Endothelial cell of umbilical vein (primary cell): Measurements from ENCODE around the gene ZER1. TPM values are rescaled to one million over a fixed set of nuclear protein-coding genes. Genes with fewer than 3 reads are reported as not detected.

Experiments
- BruUV-seq: library from RNA; stranded (reverse); fragments of 400-500 nt; replicated peaks from 2 replicates; lab custom pipeline; 2021; lab: Mats Ljungman, UMichigan
- CTCF ChIA-PET: fragments of 300-600, 350-600 bp; sonication (Branson Sonifier 250); formaldehyde crosslinking; loops from one replicate; lab custom pipeline; 2021; ENCODE audit warnings: antibody characterized with exemption, inconsistent platforms; lab: Charles Lee
- POLR2A ChIA-PET: fragments of 300-600, 350-600 bp; sonication (Branson Sonifier 250); formaldehyde crosslinking; loops from one replicate; lab custom pipeline; 2021; ENCODE audit warnings: antibody characterized with exemption, inconsistent platforms; lab: Charles Lee
- DNase-seq: peaks from one replicate; pipeline ENCODE4 v3.0.0-alpha.2; 2011; ENCODE audit warnings: low read depth, low spot score
- FAIRE-seq: peaks from 2 replicates; lab custom pipeline; 2011; peaks lifted over from hg19 to GRCh38; lab: Jason Lieb, UNC
- H2AFZ ChIP-seq: 2 replicates; pipeline ENCODE4 v1.6.0; 2012; ENCODE audit warnings: low read depth, low read length, control low read depth, inconsistent platforms
- H3K27ac ChIP-seq: 2 replicates; pipeline ENCODE4 v1.5.1; 2011; ENCODE audit warnings: low read depth, mild to moderate bottlenecking, control low read depth, low read length, moderate library complexity; ENCODE audit not compliant: insufficient read depth
- H3K27me3 ChIP-seq, 2 experiments: 2 replicates each; pipeline versions ENCODE4 v1.6.0 to v1.6.1; 2011; ENCODE audit warnings: low read length in 2 of 2, mixed read lengths in 1 of 2; ENCODE audit not compliant: control insufficient read depth in 2 of 2, insufficient read depth in 2 of 2
- H3K36me3 ChIP-seq, 2 experiments: 2 replicates in 1 of 2; 3 replicates in 1 of 2; pipeline ENCODE4 v1.5.1; 2011; ENCODE audit warnings: low read length in 2 of 2, mild to moderate bottlenecking in 1 of 2, moderate library complexity in 1 of 2; ENCODE audit not compliant: control insufficient read depth in 2 of 2, insufficient read depth in 2 of 2; ENCODE audit errors: extremely low read depth in 1 of 2
- H3K4me1 ChIP-seq: 3 replicates; pipeline ENCODE4 v1.5.1; 2011; ENCODE audit warnings: mild to moderate bottlenecking, low read length; ENCODE audit not compliant: control insufficient read depth, insufficient read depth; ENCODE audit errors: extremely low read depth
- H3K4me2 ChIP-seq: 2 replicates; pipeline ENCODE4 v1.6.1; 2011; ENCODE audit warnings: low read length, control low read depth, mixed read lengths; ENCODE audit not compliant: insufficient read depth
- H3K4me3 ChIP-seq, 3 experiments: fragments of 200-600 bp in 1 of 3; sonication (generic), shearing (Covaris generic) in 1 of 3; replicated peaks in 1 of 3; 2 replicates each; pipeline ENCODE4 v1.5.1; 2011 to 2016; ENCODE audit warnings: control low read depth in 3 of 3, low read length in 3 of 3, mild to moderate bottlenecking in 2 of 3, inconsistent platforms in 1 of 3, low read depth in 1 of 3, moderate library complexity in 1 of 3; ENCODE audit not compliant: insufficient read depth in 1 of 3
- H3K79me2 ChIP-seq: 2 replicates; pipeline ENCODE4 v1.6.0; 2012; ENCODE audit warnings: low read length, inconsistent platforms; ENCODE audit not compliant: control insufficient read depth, insufficient read depth
- H3K9ac ChIP-seq: replicated peaks from 2 replicates; pipeline ENCODE3; 2011; ENCODE audit warnings: low read length, control low read depth; ENCODE audit not compliant: insufficient read depth; ENCODE audit errors: extremely low read depth
- H3K9me1 ChIP-seq: replicated peaks from 3 replicates; pipeline ENCODE4 v1.6.0; 2011; ENCODE audit warnings: mild to moderate bottlenecking, low read length; ENCODE audit not compliant: control insufficient read depth, insufficient read depth; ENCODE audit errors: extremely low read depth
- H3K9me3 ChIP-seq: replicated peaks from 2 replicates; pipeline ENCODE4 v1.5.1; 2012; ENCODE audit warnings: low read length, inconsistent platforms; ENCODE audit not compliant: control insufficient read depth, insufficient read depth
- H4K20me1 ChIP-seq: replicated peaks from 2 replicates; pipeline ENCODE3; 2011; ENCODE audit warnings: mild to moderate bottlenecking, low read length; ENCODE audit not compliant: control insufficient read depth, insufficient read depth; ENCODE audit errors: extremely low read depth
- CTCF ChIP-seq, 2 donors: IDR thresholded peaks; 1 replicate in 1 of 2; 2 replicates in 1 of 2; pipeline ENCODE4 v1.5.1; 2011; ENCODE audit warnings: low read length in 2 of 2, mild to moderate bottlenecking in 2 of 2, moderate library complexity in 2 of 2, control low read depth in 1 of 2, inconsistent platforms in 1 of 2, low read depth in 1 of 2; ENCODE audit not compliant: insufficient read depth in 1 of 2; ENCODE audit errors: extremely low read depth in 1 of 2
- EZH2 ChIP-seq: IDR thresholded peaks from 2 replicates; pipeline ENCODE4 v1.6.1; 2012; ENCODE audit warnings: borderline replicate concordance, low read depth, mild to moderate bottlenecking, moderate library complexity, low read length, inconsistent platforms; ENCODE audit not compliant: severe bottlenecking
- FOS ChIP-seq: IDR thresholded peaks from 2 replicates; pipeline ENCODE4 v1.6.1; 2011; ENCODE audit warnings: mild to moderate bottlenecking, low read length, moderate library complexity, borderline replicate concordance; ENCODE audit not compliant: insufficient read depth
- GATA2 ChIP-seq: IDR thresholded peaks from 2 replicates; pipeline ENCODE4 v1.7.0; 2011; ENCODE audit warnings: low read depth, mild to moderate bottlenecking, moderate library complexity, mixed read lengths, low read length; ENCODE audit not compliant: insufficient read length, insufficient read depth
- JUN ChIP-seq: IDR thresholded peaks from 2 replicates; pipeline ENCODE4 v1.6.1; 2011; ENCODE audit warnings: borderline replicate concordance, low read depth; ENCODE audit not compliant: insufficient read length, insufficient read depth
- MAX ChIP-seq: IDR thresholded peaks from 2 replicates; pipeline ENCODE4 v1.6.1; 2011; ENCODE audit not compliant: insufficient read depth, insufficient read length
- MYC ChIP-seq: IDR thresholded peaks from one replicate; pipeline ENCODE4 v1.6.1; 2011; ENCODE audit warnings: mild to moderate bottlenecking, low read depth, low read length
- POLR2A ChIP-seq: IDR thresholded peaks from 2 replicates; pipeline ENCODE4 v1.6.1; 2012; ENCODE audit warnings: low read depth, mild to moderate bottlenecking, control low read depth, low read length
- POLR2AphosphoS5 ChIP-seq: IDR thresholded peaks from 2 replicates; pipeline ENCODE4 v1.6.1; 2012; ENCODE audit warnings: low read depth, mild to moderate bottlenecking, control low read depth, low read length, moderate library complexity; ENCODE audit not compliant: insufficient read depth
- dilution Hi-C: fragments of 300-500 bp; cut with MboI; formaldehyde crosslinking; loops from one replicate; pipeline ENCODE4 v1.15.0; 2019; ENCODE audit warnings: low sequenced_read_pairs; ENCODE audit not compliant: extremely low pct_ligation_motif_present
- intact Hi-C: fragments of 100-400 bp; cut with micrococcal nuclease; formaldehyde crosslinking; loops from one replicate; pipeline ENCODE4 v1.10.0; 2022
- polyA plus RNA-seq, 4 experiments: library from polyadenylated mRNA; depleted of rRNA in 3 of 4; stranded (reverse) in 3 of 4; unstranded in 1 of 4; fragments of >200 nt; gene quantifications; 2 replicates each; pipeline versions ENCODE4 v1.2.1 to v1.2.3, GENCODE V29; 2011 to 2012; ENCODE audit warnings: missing spikeins in 1 of 4
- total RNA-seq: library from RNA; stranded (reverse); gene quantifications from 2 replicates; pipeline ENCODE4 v1.2.3, GENCODE V29; 2021

The ZER1 gene
- total and polyA plus RNA-seq, 2 donors (not counting 3 experiments of a cell fraction or from before 2014, with no cell fraction given) = 23.0 to 29.9 TPM

GRCh38 chr9:128716581-128717254 is 55.0 kb downstream of the ZER1 start:
- FAIRE-seq (no peak), DNase-seq (no peak)
- ChIA-PET POLR2A (interaction anchor here (0.7 kb wide), 2 partner anchors 11 to 13 kb away, joined by 6 read pairs; no protein-coding TSS in a partner anchor), CTCF (no interaction called here)
- H3K79me2 ChIP-seq = no peaks in the 10 kb centered on the region
- H3K4me3 ChIP-seq = no peak overlapping the region
- intact Hi-C loops = no loop called here
- dilution Hi-C loops = no loop called here
- H3K27ac ChIP-seq = no peak overlapping the region
- H3K36me3 ChIP-seq = peaks cover 2 to 24% of the 10 kb centered on the region in 2 experiments
- H3K4me1 ChIP-seq = no peaks in the 10 kb centered on the region
- H3K27me3 ChIP-seq = no peaks in the 10 kb centered on the region
- no peaks in the 10 kb centered on the region for H3K9me3 ChIP-seq
- TF ChIP-seq CTCF (IDR thresholded peaks at IDR 0.05; ENCODE audit: extremely low read depth in 1 of 2, insufficient read depth in 1 of 2, low read depth in 1 of 2, low read length in 2 of 2) (no peak), EZH2 (no peak), MYC (no peak)
- no TSS peak for BruUV-seq
- H4K20me1 ChIP-seq = no peaks in the 10 kb centered on the region
- H3K9me1 ChIP-seq = no peaks in the 10 kb centered on the region
- H3K9ac ChIP-seq = no peak overlapping the region
- no peak overlapping the region for H3K4me2 ChIP-seq
- H2AFZ ChIP-seq = no peak overlapping the region

GRCh38 chr9:128715436-128715750 is 56.3 kb downstream of the ZER1 start:
- no peak for FAIRE-seq

More at GRCh38 chr9:128715436-128715750, 56.3 kb downstream of the ZER1 start:
- Histone ChIP-seq H3K9ac (no peak overlapping the region), H2AFZ (no peak overlapping the region), H3K4me3 (no peak overlapping the region), H3K4me2 (no peak overlapping the region), H3K27ac (no peak overlapping the region), H3K4me1 (no peaks in the 10 kb centered on the region), H3K9me3 (no peaks in the 10 kb centered on the region), H3K27me3 (no peaks in the 10 kb centered on the region), H3K36me3 (peaks cover under 1 to 16% of the 10 kb centered on the region in 2 experiments), H4K20me1 (no peaks in the 10 kb centered on the region), H3K79me2 (no peaks in the 10 kb centered on the region), H3K9me1 (no peaks in the 10 kb centered on the region)
- ChIA-PET POLR2A (no interaction called here), CTCF (interaction anchor here (1.0 kb wide), 1 partner anchor 13 kb away, joined by 3 read pairs; the partner anchor contains the start of gene PKN3)
- no TSS peak for BruUV-seq
- intact Hi-C loops (no loop called here), dilution Hi-C loops (no loop called here)
- no peak for TF ChIP-seq MAX
- no peak for TF ChIP-seq GATA2
- no peak for TF ChIP-seq MYC
- no peak for TF ChIP-seq POLR2AphosphoS5
- no peak for TF ChIP-seq EZH2
- TF ChIP-seq JUN = no peak
- TF ChIP-seq CTCF (IDR thresholded peaks at IDR 0.05; ENCODE audit: extremely low read depth in 1 of 2, insufficient read depth in 1 of 2, low read depth in 1 of 2, low read length in 2 of 2) = no peak
- TF ChIP-seq POLR2A = no peak
- no peak for TF ChIP-seq FOS
- DNase-seq = no peak
